Choroid plexus epithelial cell (primary cell): ENCODE data around the gene ARHGAP32.

ENCODE experiments used
- DNase-seq: peaks from one replicate; pipeline ENCODE4 v3.0.0-alpha.2; 2010; ENCODE audit warnings: low read depth
- H3K4me3 ChIP-seq: 2 replicates; pipeline ENCODE4 v1.5.1; 2011; ENCODE audit warnings: low read depth, mild to moderate bottlenecking, control low read depth, low read length, moderate library complexity
- CTCF ChIP-seq: conservative IDR thresholded peaks from 2 replicates; pipeline ENCODE4 v1.5.1; 2011; ENCODE audit warnings: low read depth, mild to moderate bottlenecking, control low read depth, inconsistent platforms, low read length, moderate library complexity

The ARHGAP32 gene

DNA sequence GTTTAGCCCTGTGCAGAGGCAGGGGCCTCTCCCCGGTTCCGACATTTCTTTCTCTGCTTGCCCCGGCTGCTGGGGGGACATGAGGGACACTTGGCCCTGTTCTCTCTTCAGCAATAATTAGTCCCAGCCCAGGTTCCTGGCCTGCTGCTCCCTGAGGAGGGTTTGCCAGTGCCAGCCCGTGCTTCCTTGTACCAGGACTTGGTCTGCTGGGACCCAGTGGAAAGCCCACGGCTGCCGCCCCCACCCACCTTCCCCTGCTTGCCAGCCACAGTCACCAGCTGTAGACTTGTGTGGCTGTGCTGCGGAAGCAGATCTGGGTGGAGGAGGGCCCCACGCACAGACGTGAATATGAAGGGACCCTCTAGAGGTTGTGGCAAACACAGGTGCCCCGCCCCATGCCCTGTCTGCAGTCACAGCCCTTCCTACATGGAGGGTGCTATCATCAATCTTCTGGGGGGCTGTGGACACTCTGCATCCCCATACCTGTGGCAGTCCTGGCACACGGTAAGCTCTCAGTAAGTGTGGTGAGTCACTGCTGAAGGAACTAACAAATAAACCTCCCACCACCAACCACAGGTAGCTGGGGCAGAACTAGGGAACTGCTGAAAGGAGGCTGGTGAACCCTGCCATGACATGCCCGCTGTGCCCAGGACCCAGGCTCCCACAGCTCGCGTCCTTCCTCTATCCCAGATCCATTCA lies 250.4 kb downstream of the ARHGAP32 start:
- no peak for TF ChIP-seq CTCF
- H3K4me3 ChIP-seq, result no peak overlapping the region
- DNase-seq, result no peak

DNA sequence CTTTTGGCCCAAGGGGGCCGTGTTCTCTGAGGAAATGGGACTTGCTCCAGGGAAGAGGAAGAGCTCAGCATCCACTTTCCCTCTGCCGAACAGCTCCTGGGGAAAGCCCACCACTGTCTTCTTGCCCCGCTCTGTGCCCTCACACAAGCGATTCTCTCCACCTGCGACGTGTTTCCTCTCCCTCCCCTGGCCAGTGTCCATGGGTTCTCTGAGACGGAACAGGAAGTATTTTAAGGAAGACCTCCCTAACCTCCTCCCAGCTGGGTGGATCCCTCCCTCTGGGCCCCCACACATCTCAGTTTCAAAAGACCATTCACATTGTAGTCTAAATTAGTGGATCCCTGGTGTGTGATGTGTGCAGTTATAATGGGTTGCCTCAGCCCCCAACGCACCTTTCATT lies 251.0 kb downstream of the ARHGAP32 start:
- DNase-seq, result no peak
- TF ChIP-seq CTCF, result no peak
- H3K4me3 ChIP-seq, result no peak overlapping the region

DNA sequence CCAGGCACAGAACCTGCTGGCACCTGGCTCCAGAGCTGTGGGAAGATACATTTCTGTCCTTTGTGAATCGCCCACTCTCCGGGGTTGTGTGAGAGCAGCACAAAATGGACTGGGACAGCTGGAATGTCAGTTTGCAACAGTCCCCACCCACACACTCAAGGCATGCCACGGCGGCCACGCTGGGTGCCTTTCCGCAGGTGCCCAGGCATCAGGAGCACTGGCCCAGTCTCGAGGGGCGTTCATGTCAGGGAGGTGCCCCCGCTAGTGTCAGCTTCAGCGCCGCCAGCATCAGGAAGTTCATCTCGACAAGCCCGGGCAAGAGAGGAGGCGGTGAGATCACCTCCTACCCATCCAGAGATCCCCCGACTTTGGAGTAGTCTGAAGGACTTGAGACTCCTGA lies 251.5 kb downstream of the ARHGAP32 start:
- no peak for DNase-seq
- TF ChIP-seq CTCF, result no peak
- H3K4me3 ChIP-seq, result no peak overlapping the region

DNA sequence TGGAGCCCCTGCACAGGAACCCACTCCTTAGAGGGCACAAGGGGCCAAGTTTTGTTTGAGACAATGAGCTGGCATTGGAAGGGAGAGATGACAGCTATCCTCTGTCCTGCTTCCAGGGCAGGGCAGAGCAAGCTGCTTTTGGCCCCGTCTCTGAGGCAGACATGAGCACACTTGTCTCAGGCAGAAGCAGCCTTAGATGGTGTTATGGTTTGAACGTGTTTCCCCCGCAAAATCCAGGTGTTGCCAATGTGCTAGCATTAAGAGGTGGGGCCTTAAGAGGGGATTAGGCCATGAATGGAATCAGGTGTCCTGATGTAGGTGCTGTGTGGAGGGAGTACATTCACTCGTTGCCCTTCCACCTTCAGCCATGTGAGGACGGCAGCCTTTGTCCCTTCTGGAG lies 252.0 kb downstream of the ARHGAP32 start:
- DNase-seq, result no peak
- no peak overlapping the region for H3K4me3 ChIP-seq
- no peak for TF ChIP-seq CTCF

DNA sequence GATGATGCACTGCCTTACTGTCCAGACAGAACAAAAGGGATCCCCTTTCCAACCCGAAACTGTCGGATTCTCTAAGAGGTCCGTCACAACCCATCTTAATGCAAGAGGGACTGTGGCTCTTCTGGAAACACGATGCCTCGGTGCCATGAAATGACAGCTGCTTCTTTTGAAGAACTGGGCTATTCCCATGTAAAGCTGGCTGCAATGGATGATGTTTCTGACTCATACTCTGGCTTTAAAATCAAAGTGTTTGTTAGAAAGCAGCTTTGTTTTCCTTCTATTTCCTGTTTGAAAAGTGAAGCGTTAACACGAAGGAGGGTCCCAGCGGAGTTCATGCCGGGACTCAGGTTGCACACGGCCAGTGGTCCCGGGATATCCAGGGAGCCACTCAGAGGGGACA lies 252.5 kb downstream of the ARHGAP32 start:
- H3K4me3 ChIP-seq, result no peak overlapping the region
- no peak for DNase-seq
- TF ChIP-seq CTCF, result no peak

GRCh38 chr11:128938156-128938885 lies 253.8 kb downstream of the ARHGAP32 start:
- DNase-seq, result no peak
- no peak overlapping the region for H3K4me3 ChIP-seq
- no peak for TF ChIP-seq CTCF

GRCh38 chr11:128937480-128937879 lies 254.6 kb downstream of the ARHGAP32 start:
- no peak overlapping the region for H3K4me3 ChIP-seq
- no peak for DNase-seq
- TF ChIP-seq CTCF, result no peak
